NOMO-1 treated with DMSO at 0.1 percent for 48 hours (cell line): Measurements from ENCODE around the gene LONRF2.
"Not testable (repeated sequence)": the region's sequence is repeated elsewhere in the genome, so short reads cannot be mapped to it uniquely, and the experiment has no call there.

ENCODE experiments used
- DNase-seq: peaks from one replicate; lab custom pipeline; 2025; ENCODE audit not compliant: unreplicated experiment; lab: John Stamatoyannopoulos, UW

LONRF2 gene

DNA sequence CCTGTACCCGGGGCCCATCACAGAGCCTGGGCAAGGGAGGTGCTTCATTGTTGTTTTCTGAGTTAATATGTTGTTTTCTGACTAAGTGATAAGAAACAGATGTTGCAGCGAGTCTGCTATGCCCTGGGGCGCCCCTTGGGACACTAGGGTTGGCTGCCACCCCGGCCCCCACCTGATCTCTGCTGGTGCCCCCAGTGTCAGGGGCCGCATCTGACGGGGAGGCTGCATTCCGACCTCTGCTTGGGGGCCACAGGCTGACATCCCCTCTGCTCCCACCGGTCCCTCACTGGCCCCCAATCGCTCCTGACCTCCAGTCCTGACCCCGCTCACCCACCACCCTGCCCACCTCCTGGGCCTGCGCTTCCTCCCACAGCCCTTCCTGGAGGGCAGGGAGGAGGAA, 65.9 kb downstream of the LONRF2 start:
- DNase-seq, result no peak

DNA sequence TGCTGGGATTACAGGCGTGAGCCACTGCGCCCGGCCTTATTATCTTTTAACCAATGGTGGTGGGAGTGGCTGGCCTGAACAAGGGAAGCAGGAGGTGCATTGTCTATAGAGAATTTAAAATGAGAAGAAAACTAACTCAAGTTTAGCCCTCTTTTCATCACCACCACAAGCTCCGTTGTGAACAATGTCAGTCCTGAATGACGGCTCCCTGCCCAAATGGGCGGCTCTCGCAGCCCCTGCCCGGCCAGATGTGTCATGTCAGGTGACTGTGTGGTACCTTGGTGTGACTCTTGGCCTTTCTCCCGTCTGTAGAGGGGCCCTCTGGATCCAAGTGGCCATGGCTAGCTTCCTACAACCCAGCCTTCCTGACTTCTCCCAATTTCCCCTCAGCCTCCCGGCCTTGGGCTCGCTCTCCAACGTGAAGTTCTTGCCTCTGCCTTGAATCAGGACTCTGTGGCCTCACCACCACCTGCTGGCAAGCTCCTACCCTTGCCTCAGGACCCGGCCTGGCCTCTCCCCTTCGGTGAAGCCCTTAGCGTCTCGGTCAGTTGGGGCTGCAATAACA, 67.6 kb downstream of the LONRF2 start:
- DNase-seq, result no peak

GRCh38 chr2:100253786-100254185, 68.5 kb downstream of the LONRF2 start:
- DNase-seq, result no peak

GRCh38 chr2:100252811-100253698, 69.2 kb downstream of the LONRF2 start:
- DNase-seq, result no peak

GRCh38 chr2:100250645-100251044, 71.7 kb downstream of the LONRF2 start:
- no peak for DNase-seq

- no peak for DNase-seq
Measured at GRCh38 chr2:100248971-100249370, 73.3 kb downstream of the LONRF2 start.

- DNase-seq, result not testable (repeated sequence)
Measured at GRCh38 chr2:100248556-100248955, 73.7 kb downstream of the LONRF2 start.

DNA sequence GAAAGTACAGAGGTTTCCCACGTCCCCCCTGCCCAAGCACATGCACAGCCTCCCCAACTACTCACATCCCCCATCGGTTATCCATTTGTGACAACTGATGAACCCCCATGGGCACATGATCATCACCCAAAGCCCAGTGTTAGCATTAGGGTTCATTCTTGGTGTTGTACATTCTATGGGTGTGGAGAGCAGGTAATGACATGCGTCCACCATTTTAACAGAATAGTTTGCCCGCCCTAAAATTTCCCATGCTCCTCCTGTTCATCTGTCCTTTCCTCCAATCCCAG, 74.3 kb downstream of the LONRF2 start:
- DNase-seq, result no peak

- no peak for DNase-seq
Measured at GRCh38 chr2:100247256-100248043, 74.9 kb downstream of the LONRF2 start.

- DNase-seq, result peak; percentile 67
Measured at GRCh38 chr2:100246163-100247145, 75.8 kb downstream of the LONRF2 start.

DNA sequence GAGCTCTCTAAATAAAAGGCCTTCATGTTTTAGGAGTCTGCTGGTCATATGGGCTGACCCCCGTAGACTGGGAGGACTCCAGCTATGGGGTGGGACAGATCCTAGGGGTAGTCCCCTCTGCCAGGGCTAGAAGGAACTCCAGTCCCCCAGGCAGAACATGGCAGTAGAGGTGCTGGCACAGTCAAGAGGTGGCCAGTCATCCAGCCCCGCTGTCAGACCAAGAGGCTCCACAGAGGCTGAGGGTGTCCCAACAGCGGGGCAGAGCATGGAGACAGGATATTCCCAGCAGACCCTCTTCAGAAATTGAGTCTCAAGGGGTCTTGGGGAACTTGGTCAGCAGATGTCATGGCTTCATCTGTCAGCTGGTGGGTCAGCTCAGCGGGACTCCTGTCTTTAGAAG, 76.6 kb downstream of the LONRF2 start:
- no peak for DNase-seq

DNA sequence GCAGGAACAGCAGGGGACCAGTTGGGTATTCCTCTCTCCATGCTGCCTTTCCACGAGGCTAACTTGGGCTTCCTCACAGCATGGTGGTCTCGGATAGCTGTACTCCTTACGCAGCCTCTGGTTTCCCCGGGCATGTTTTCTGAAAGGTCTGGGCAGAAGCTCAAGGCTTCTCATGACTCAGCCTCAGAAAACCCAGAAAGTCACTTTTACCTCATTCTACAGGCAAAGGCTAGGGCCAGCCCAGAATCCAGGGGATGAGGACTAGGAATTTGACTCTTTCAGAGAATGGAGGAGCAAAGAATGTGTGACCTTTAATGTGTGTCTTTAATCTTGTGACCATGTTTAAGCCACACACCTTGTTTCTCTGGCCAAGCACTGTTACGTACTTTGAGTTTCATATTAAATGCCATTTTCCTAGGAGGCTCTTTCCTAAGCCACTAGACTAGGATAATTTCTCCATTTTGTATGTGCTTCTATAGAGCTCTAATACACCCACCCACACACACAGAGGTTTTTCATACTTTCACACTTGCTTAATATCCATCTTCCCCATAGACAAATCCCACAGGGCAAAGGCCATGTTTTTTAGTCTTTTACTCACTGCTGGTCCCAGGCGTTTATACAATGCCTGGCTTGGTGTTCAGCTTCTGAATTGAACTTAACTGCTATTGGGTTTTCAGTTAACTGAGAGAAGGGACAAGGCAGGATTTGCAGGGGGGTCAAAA, 77.3 kb downstream of the LONRF2 start:
- DNase-seq, result no peak

- no peak for DNase-seq
Measured at GRCh38 chr2:100243631-100244030, 78.7 kb downstream of the LONRF2 start.

- DNase-seq, result peak; percentile 53
Measured at GRCh38 chr2:100242891-100243619, 79.2 kb downstream of the LONRF2 start.

DNA sequence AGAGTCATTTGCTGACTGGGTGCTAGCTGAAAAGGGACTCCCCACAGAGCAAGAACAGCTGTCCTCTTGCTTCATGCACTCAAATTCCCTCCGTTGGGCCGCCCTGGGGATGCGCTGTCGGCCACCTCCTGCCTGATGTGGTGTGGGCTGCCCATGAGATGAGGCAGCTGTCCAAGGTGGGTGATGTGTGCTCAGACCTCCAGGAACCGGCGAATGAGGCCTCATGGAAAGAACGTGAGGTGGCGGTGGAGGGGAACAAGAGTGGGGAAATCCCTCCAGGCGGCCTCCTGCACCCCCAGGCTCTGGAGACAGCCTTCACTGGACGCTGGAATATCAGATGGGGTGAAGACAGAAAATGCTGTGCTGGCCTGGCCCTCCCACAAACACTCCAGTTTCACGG, 79.8 kb downstream of the LONRF2 start:
- no peak for DNase-seq

DNA sequence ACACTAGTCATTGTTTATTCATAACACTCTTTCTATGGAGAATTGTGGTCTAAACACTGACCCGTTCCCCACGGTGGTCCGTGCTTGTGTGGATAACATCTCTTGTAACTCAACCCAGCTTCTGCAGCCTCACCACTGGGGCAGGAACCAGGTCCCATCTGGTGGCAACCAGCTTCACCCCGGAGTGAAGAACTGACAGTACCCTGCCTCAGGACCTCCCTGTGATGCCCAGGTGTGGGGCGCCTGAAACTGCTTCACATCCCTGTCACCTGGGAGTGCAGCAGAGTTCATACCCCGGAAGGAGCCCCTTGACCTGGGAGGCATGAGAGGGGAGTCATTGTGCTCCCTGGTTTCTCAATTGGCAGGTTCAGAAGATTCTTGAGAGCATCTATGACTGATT, 81.1 kb downstream of the LONRF2 start:
- no peak for DNase-seq

GRCh38 chr2:100240386-100240785, 81.9 kb downstream of the LONRF2 start:
- DNase-seq, result no peak

- DNase-seq, result no peak
Measured at GRCh38 chr2:100239486-100240210, 82.7 kb downstream of the LONRF2 start.

- no peak for DNase-seq
Measured at GRCh38 chr2:100238471-100238870, 83.8 kb downstream of the LONRF2 start.
